Mesenchymal stem cell (in vitro differentiated cells and primary cell): ENCODE measurements around the gene MOB3B.

ENCODE experiments used
- DNase-seq: peaks from one replicate; pipeline ENCODE4 v3.0.0-alpha.2; 2013
- H2AFZ ChIP-seq: one replicate; pipeline ENCODE4 v1.6.1; 2013; ENCODE audit warnings: low read depth, mild to moderate bottlenecking, control low read depth, inconsistent platforms, low read length, moderate library complexity
- H2AK5ac ChIP-seq: 2 replicates; pipeline ENCODE4 v1.6.1; 2013; ENCODE audit warnings: low read length, moderate library complexity, mild to moderate bottlenecking, inconsistent platforms; ENCODE audit not compliant: severe bottlenecking
- H2BK120ac ChIP-seq: one replicate; pipeline ENCODE4 v1.6.1; 2013; ENCODE audit warnings: low read depth, mild to moderate bottlenecking, inconsistent platforms, low read length, moderate library complexity
- H2BK12ac ChIP-seq, 2 experiments: one replicate each; pipeline ENCODE4 v1.6.1; 2013; ENCODE audit warnings: inconsistent platforms in 2 of 2, low read length in 2 of 2, mild to moderate bottlenecking in 2 of 2, moderate library complexity in 2 of 2, control low read depth in 1 of 2
- H2BK15ac ChIP-seq: one replicate; pipeline ENCODE4 v1.6.1; 2013; ENCODE audit warnings: mild to moderate bottlenecking, low read depth, inconsistent platforms; ENCODE audit not compliant: poor library complexity, severe bottlenecking
- H2BK5ac ChIP-seq: 2 replicates; pipeline ENCODE4 v1.6.1; 2013; ENCODE audit warnings: low read depth, mild to moderate bottlenecking, low read length, control low read depth, inconsistent platforms; ENCODE audit not compliant: poor library complexity, severe bottlenecking
- H3K14ac ChIP-seq, 2 experiments: one replicate each; pipeline ENCODE4 v1.6.1; 2013; ENCODE audit warnings: inconsistent platforms in 2 of 2, low read length in 2 of 2, control low read depth in 1 of 2, mild to moderate bottlenecking in 1 of 2, moderate library complexity in 1 of 2
- H3K18ac ChIP-seq, 2 experiments: one replicate each; pipeline ENCODE4 v1.6.1; 2013; ENCODE audit warnings: inconsistent platforms in 2 of 2, low read length in 2 of 2, control low read depth in 1 of 2, low read depth in 1 of 2, mild to moderate bottlenecking in 1 of 2
- H3K23ac ChIP-seq, 2 experiments: one replicate each; pipeline ENCODE4 v1.6.1; 2013; ENCODE audit warnings: inconsistent platforms in 2 of 2, low read length in 2 of 2, mild to moderate bottlenecking in 2 of 2, moderate library complexity in 2 of 2, control low read depth in 1 of 2
- H3K27ac ChIP-seq: 2 replicates; pipeline ENCODE4 v1.5.1; 2013; ENCODE audit warnings: mild to moderate bottlenecking, moderate library complexity, low read length, control low read depth, inconsistent platforms; ENCODE audit not compliant: poor library complexity, severe bottlenecking
- H3K27me3 ChIP-seq, 2 experiments: 2 replicates each; pipeline versions ENCODE4 v1.6.1 to v1.7.0; 2013; ENCODE audit warnings: low read length in 2 of 2, mild to moderate bottlenecking in 2 of 2, moderate library complexity in 2 of 2, control low read depth in 1 of 2, inconsistent platforms in 1 of 2; ENCODE audit not compliant: control insufficient read depth in 1 of 2, insufficient read depth in 1 of 2
- H3K36me3 ChIP-seq, 2 experiments: 2 replicates each; pipeline versions ENCODE4 v1.6.1 to v1.7.0; 2013; ENCODE audit warnings: low read length in 2 of 2, control low read depth in 1 of 2, inconsistent platforms in 1 of 2, low read depth in 1 of 2, mild to moderate bottlenecking in 1 of 2; ENCODE audit not compliant: insufficient read depth in 2 of 2, control insufficient read depth in 1 of 2
- H3K4ac ChIP-seq, 2 experiments: one replicate each; pipeline ENCODE4 v1.6.1; 2013; ENCODE audit warnings: inconsistent platforms in 2 of 2, low read length in 2 of 2, mild to moderate bottlenecking in 2 of 2, moderate library complexity in 2 of 2, control low read depth in 1 of 2, low read depth in 1 of 2
- H3K4me1 ChIP-seq: 2 replicates; pipeline ENCODE4 v1.6.1; 2013; ENCODE audit warnings: low read depth, low read length, control low read depth; ENCODE audit not compliant: control insufficient read depth, insufficient read depth
- H3K4me2 ChIP-seq: 2 replicates; pipeline ENCODE4 v1.6.1; 2013; ENCODE audit warnings: low read length, mild to moderate bottlenecking, inconsistent platforms; ENCODE audit not compliant: poor library complexity, severe bottlenecking
- H3K4me3 ChIP-seq, 2 experiments: 2 replicates each; pipeline versions ENCODE4 v1.5.1 to v1.7.0; 2013; ENCODE audit warnings: low read length in 2 of 2, mild to moderate bottlenecking in 2 of 2, control low read depth in 1 of 2, low read depth in 1 of 2; ENCODE audit not compliant: insufficient read depth in 1 of 2
- H3K79me1 ChIP-seq: replicated peaks from 2 replicates; pipeline ENCODE4 v1.6.1; 2013; ENCODE audit warnings: mild to moderate bottlenecking, control low read depth, low read length, inconsistent platforms; ENCODE audit not compliant: poor library complexity, severe bottlenecking
- H3K9ac ChIP-seq: 2 replicates; pipeline ENCODE4 v1.7.0; 2013; ENCODE audit warnings: mild to moderate bottlenecking, low read length, moderate library complexity
- H3K9me3 ChIP-seq: 2 replicates; pipeline ENCODE4 v1.7.0; 2013; ENCODE audit warnings: mild to moderate bottlenecking, low read length; ENCODE audit not compliant: control insufficient read depth
- H4K8ac ChIP-seq: one replicate; pipeline ENCODE4 v1.6.1; 2013; ENCODE audit warnings: inconsistent platforms, mild to moderate bottlenecking, low read length, moderate library complexity
- H4K91ac ChIP-seq: one replicate; pipeline ENCODE4 v1.6.1; 2013; ENCODE audit warnings: mild to moderate bottlenecking, low read length, inconsistent platforms
- WGBS: methylation state at CpG from one replicate; pipeline ENCODE4 v1.1.7; 2013; ENCODE audit warnings: mixed read lengths; 5-methylcytosine and 5-hydroxymethylcytosine counted together

Gene MOB3B

GRCh38 chr9:27532046-27532445, 2.4 kb upstream of the MOB3B start:
- H3K27ac ChIP-seq: no peak overlapping the region
- H3K36me3 ChIP-seq: peaks cover 3 to 5% of the 10 kb centered on the region in 2 experiments
- no peak overlapping the region for H2BK12ac ChIP-seq
- no peak overlapping the region for H2AFZ ChIP-seq
- no peak overlapping the region for H3K4me2 ChIP-seq
- no peak overlapping the region for H2BK15ac ChIP-seq
- no peaks in the 10 kb centered on the region for H3K79me1 ChIP-seq
- H3K14ac ChIP-seq: no peak overlapping the region
- H3K9ac ChIP-seq: no peak overlapping the region
- H3K27me3 ChIP-seq: peaks cover 12 to 29% of the 10 kb centered on the region in 2 experiments
- no peak overlapping the region for H3K4me3 ChIP-seq
- no peak for DNase-seq
- H3K4me1 ChIP-seq: peaks cover 17% of the 10 kb centered on the region
- no peaks in the 10 kb centered on the region for H3K9me3 ChIP-seq
- no peak overlapping the region for H3K4ac ChIP-seq
- no peak overlapping the region for H4K91ac ChIP-seq
- no peak overlapping the region for H4K8ac ChIP-seq
- no peak overlapping the region for H2AK5ac ChIP-seq
- H3K18ac ChIP-seq: no peak overlapping the region
- no CpG with 5 or more reads among the region's 1 CpG for WGBS
- H2BK120ac ChIP-seq: no peak overlapping the region
- no peak overlapping the region for H2BK5ac ChIP-seq
- no peak overlapping the region for H3K23ac ChIP-seq

GRCh38 chr9:27530915-27531755, 1.5 kb upstream of the MOB3B start:
- Histone ChIP-seq H3K9ac (no peak overlapping the region), H3K4ac (no peak overlapping the region), H3K4me1 (peaks cover 17% of the 10 kb centered on the region), H3K4me2 (no peak overlapping the region), H2BK120ac (no peak overlapping the region), H4K8ac (no peak overlapping the region), H3K27me3 (peaks cover 12 to 29% of the 10 kb centered on the region in 2 experiments), H3K36me3 (peaks cover 3 to 5% of the 10 kb centered on the region in 2 experiments), H4K91ac (no peak overlapping the region), H3K18ac (no peak overlapping the region), H2AK5ac (no peak overlapping the region), H3K14ac (no peak overlapping the region), H2BK15ac (no peak overlapping the region), H3K4me3 (no peak overlapping the region), H3K79me1 (no peaks in the 10 kb centered on the region), H3K23ac (no peak overlapping the region), H3K9me3 (no peaks in the 10 kb centered on the region), H3K27ac (no peak overlapping the region), H2BK5ac (no peak overlapping the region), H2AFZ (no peak overlapping the region), H2BK12ac (no peak overlapping the region)
- DNase-seq: no peak
- 91% methylated on average over 3 of the region's 4 CpGs for WGBS

DNA sequence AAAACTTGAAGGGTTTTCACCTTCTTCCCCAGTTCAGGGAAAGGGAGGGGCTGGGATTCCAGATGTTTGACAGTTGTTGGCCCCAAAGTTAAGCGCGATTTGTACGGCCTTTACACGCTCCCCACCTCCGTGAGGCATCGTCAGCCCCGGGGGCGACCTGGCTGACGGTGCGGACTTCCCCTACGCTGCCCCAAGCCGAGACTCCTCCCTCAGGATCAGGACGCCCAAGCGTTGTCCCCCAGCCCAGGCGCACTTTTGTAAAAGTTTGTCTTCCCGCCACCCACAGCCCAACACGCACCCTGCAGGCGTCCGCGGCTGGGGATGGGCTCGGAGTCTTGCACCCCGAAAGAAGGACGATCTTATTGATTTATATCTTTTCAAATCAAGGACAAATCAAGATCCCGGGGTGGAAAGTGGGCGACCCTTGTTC, 713 bp downstream of the MOB3B start:
- Histone ChIP-seq H4K91ac (no peak overlapping the region), H2BK15ac (no peak overlapping the region), H3K4ac (no peak overlapping the region), H3K36me3 (peaks cover 0 to 3% of the 10 kb centered on the region in 2 experiments), H2BK120ac (no peak overlapping the region), H4K8ac (no peak overlapping the region), H3K4me3 (peak overlapping the region; percentile 59 to 80), H3K4me1 (peaks cover 17% of the 10 kb centered on the region), H3K18ac (peak overlapping the region in 1 of 2 experiments; percentile 84), H3K27ac (no peak overlapping the region), H2BK12ac (peak overlapping the region in 1 of 2 experiments; percentile 86), H3K4me2 (peak overlapping the region; percentile 100), H3K27me3 (peaks cover 12 to 34% of the 10 kb centered on the region in 2 experiments), H3K23ac (peak overlapping the region in 1 of 2 experiments; percentile 14), H3K9ac (peak overlapping the region; percentile 66), H2BK5ac (no peak overlapping the region), H2AK5ac (no peak overlapping the region), H3K14ac (peak overlapping the region in 1 of 2 experiments; percentile 36), H3K79me1 (no peaks in the 10 kb centered on the region), H3K9me3 (no peaks in the 10 kb centered on the region), H2AFZ (peak overlapping the region; percentile 33)
- DNase-seq: peak; percentile 67
- WGBS: under 1% methylated on average over 25 of the region's 25 CpGs

DNA sequence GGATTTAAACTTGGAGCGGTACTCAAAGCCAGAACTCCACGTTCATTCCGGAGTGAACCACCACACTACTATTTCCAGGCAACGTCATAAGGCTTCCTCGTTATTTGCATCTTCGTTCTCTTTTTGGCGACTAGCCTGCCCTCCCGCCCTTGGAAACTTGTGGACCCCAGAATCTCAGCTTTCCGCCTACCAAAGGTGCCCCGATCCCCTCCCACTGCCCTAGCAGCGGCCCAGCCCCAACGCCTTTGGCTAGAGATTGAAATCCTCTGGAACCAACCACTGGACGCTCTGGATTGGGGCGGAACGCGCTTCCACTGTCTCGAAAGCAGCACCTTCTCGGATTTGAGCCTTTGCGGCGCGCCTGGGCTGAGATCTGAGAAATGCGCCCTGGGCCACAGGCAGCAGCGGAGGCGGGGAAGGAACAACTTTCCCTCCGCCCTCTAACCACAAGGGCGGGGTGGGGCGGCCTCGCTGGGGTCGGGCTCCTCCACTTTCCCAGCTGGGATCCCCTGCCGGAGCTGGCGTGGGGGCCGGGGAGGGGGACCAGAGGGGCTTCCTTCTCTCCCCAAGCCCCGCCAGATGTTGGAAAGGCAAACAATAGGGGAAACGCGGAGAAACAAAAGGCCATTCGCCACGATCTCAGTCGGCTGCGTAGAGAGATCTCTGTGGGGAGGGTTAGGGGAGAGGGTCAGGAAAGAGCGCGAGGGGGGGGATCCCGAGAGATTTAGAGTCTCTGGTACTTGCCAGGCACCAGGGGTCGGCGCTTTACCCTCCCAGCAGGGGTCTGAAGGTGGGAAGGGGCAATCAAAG, 1.3 kb downstream of the MOB3B start:
- Histone ChIP-seq H3K27ac (no peak overlapping the region), H3K9me3 (no peaks in the 10 kb centered on the region), H3K18ac (peak overlapping the region in 1 of 2 experiments; percentile 84), H4K91ac (no peak overlapping the region), H2AK5ac (no peak overlapping the region), H2BK120ac (no peak overlapping the region), H2AFZ (no peak overlapping the region), H3K27me3 (peaks cover 12 to 34% of the 10 kb centered on the region in 2 experiments), H3K79me1 (no peaks in the 10 kb centered on the region), H3K36me3 (peaks cover 0 to 3% of the 10 kb centered on the region in 2 experiments), H2BK15ac (peak overlapping the region; percentile 19), H3K4me2 (peak overlapping the region; percentile 100), H4K8ac (no peak overlapping the region), H3K14ac (no peak overlapping the region), H2BK5ac (no peak overlapping the region), H3K4me1 (peaks cover 17% of the 10 kb centered on the region), H3K9ac (peak overlapping the region; percentile 66), H3K23ac (no peak overlapping the region), H2BK12ac (peak overlapping the region in 1 of 2 experiments; percentile 54), H3K4ac (no peak overlapping the region), H3K4me3 (peak overlapping the region; percentile 35 to 80)
- 2% methylated on average over 39 of the region's 44 CpGs for WGBS
- DNase-seq: peak; percentile 67
